GM10248 (cell line): ENCODE measurements around the gene SRMS.
A peak's percentile ranks its signal among the peaks of the same experiment; 100 is the strongest.

Experiments used
- CTCF ChIA-PET: fragments of 300-600 bp; sonication (Branson Sonifier 250); formaldehyde crosslinking; extraction: SDS; loops from one replicate; lab custom pipeline; 2021; ENCODE audit warnings: antibody characterized with exemption; lab: Yijun Ruan, JAX
- POLR2A ChIA-PET: fragments of 350-650 bp; sonication (Branson Sonifier 250); formaldehyde crosslinking; extraction: SDS; loops from one replicate; lab custom pipeline; 2020; ENCODE audit warnings: antibody characterized with exemption; lab: Yijun Ruan, JAX
- DNase-seq: peaks from one replicate; pipeline ENCODE4 v3.0.0; 2012; ENCODE audit errors: extremely low spot score
- TF ChIP-seq, protein P1 (sequence below): IDR thresholded peaks from 2 replicates; pipeline ENCODE4 v1.5.1; 2012; ENCODE audit warnings: mild to moderate bottlenecking, low read depth; ENCODE audit errors: extremely low read depth, missing control alignments, control extremely low read depth

Gene SRMS

GRCh38 chr20:63587256-63587655 lies 39.7 kb upstream of the SRMS start:
- CTCF ChIA-PET = interaction anchor here (0.6 kb wide), 1 partner anchor 277 kb away, joined by 3 read pairs; no protein-coding TSS in a partner anchor
- TF ChIP-seq, protein P1, sequence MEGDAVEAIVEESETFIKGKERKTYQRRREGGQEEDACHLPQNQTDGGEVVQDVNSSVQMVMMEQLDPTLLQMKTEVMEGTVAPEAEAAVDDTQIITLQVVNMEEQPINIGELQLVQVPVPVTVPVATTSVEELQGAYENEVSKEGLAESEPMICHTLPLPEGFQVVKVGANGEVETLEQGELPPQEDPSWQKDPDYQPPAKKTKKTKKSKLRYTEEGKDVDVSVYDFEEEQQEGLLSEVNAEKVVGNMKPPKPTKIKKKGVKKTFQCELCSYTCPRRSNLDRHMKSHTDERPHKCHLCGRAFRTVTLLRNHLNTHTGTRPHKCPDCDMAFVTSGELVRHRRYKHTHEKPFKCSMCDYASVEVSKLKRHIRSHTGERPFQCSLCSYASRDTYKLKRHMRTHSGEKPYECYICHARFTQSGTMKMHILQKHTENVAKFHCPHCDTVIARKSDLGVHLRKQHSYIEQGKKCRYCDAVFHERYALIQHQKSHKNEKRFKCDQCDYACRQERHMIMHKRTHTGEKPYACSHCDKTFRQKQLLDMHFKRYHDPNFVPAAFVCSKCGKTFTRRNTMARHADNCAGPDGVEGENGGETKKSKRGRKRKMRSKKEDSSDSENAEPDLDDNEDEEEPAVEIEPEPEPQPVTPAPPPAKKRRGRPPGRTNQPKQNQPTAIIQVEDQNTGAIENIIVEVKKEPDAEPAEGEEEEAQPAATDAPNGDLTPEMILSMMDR = no peak
- DNase-seq = no peak
- POLR2A ChIA-PET = no interaction called here

- TF ChIP-seq, protein P1 = no peak
- no peak for DNase-seq
- POLR2A ChIA-PET = interaction anchor here (0.6 kb wide), 1 partner anchor 41 kb away, joined by 5 read pairs; no protein-coding TSS in a partner anchor
- CTCF ChIA-PET = interaction anchor here (0.6 kb wide), 1 partner anchor 277 kb away, joined by 3 read pairs; no protein-coding TSS in a partner anchor
Measured at GRCh38 chr20:63586797-63587196, 39.2 kb upstream of the SRMS start.

DNA sequence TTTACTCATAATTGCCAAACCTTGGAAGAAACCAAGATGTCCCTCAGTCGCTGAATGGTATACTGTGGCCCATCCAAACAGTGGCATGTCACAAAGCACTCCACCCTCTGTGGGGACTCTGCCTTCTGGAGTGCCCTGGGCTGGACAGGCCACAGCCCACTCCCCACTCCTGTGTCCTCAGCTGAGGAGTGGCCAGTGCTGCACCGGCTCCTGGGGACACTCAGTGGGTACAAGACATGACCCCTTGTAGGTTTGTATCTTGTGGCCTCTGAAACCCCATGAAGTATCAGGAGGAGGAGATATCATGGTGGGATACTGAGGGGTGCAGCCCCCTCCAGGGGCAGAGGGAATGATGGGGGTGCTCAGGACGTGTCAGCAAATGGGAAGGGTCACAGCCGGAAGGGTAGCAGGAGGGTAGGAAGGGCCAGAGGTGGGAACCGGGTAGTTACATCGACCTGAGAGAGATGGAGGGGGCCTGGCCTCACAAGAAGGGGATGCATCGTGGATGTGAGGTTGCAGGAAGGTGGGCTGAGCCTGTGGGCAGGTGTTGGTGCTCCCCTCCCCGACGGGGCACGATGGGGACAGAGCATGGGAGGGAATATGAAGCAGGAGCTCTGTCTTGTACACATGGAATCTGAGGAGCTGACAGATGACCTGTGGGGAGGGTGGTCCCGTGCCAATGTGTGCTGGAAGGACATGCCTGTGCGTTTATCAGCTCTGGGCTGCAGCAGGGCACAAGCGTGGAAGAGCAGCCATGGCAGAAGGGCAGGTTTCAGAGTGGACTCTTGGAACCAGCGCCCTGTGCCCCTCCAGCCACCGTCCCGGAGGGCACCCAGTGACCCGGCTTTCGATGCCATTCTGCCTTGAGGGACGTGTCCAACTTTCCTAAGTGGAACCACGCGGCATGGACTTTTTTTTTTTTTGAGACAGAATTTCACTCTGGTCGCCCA lies 38.3 kb upstream of the SRMS start:
- no peak for DNase-seq
- CTCF ChIA-PET = no interaction called here
- TF ChIP-seq, protein P1 = no peak
- POLR2A ChIA-PET = interaction anchor here (0.6 kb wide), 1 partner anchor 42 kb away, joined by 5 read pairs; no protein-coding TSS in a partner anchor

DNA sequence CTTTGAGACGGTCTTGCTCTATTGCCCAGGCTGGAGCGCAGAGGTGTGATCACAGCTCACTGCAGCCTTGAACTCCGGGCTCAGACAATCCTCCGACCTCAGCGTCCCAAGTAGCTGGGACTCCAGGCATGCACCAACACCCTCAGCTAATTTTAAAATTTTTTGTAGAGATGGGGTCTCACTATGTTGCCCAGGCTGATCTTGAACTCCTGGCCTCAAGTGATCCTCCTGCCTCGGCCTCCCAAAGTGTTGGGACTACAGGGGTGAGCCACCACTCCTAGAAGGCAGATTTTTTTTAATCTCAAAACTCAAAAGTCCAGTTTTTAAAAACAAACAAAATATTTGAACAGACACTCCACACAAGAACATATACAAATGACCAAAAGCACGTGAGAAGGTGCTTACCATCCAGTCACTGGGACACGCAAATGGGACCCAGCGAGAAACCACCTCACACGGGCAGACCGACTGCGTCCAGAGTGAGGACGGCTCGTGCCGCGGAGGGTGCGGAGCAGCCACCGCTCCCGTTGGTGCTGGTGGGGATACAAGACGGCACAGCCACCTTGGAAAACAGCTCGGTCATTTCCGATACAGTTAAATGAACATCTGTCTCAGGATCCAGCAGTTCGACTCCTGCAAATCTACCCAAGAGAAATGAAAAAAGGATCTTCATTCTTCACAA lies 35.0 kb upstream of the SRMS start:
- POLR2A ChIA-PET = no interaction called here

GRCh38 chr20:63580796-63581461 lies 33.4 kb upstream of the SRMS start:
- peak; percentile 81 for DNase-seq
- ChIA-PET CTCF (interaction anchor here (0.6 to 1.8 kb wide), 7 partner anchors 13 to 284 kb away, joined by 3 to 7 read pairs (median 4); partner anchors contain the start of genes PTK6 and TPD52L2), POLR2A (interaction anchor here (0.9 kb wide), 1 partner anchor 18 kb away, joined by 4 read pairs; no protein-coding TSS in a partner anchor)
- TF ChIP-seq, protein P1 = peak; percentile 57

More for the DNA sequence above, 35.0 kb upstream of the SRMS start:
- no peak for DNase-seq
- TF ChIP-seq, protein P1 = no peak
- CTCF ChIA-PET = interaction anchor here (1.0 to 1.2 kb wide), 2 partner anchors 60 to 293 kb away, joined by 3 read pairs; no protein-coding TSS in a partner anchor
